SU-DHL-6 (cell line): Measurements from ENCODE around the gene KIF11.

Experiments
- H2AFZ ChIP-seq: fragments of 200-600 bp; sonication (generic); 2 replicates; pipeline ENCODE4 v1.6.1; 2014; ENCODE audit warnings: low read depth, mild to moderate bottlenecking, moderate library complexity, mixed read lengths, antibody characterized with exemption, low read length; ENCODE audit not compliant: severe bottlenecking
- H3F3A ChIP-seq: fragments of 200-600 bp; shearing (Covaris generic); 2 replicates; pipeline ENCODE4 v1.6.0; 2016; ENCODE audit warnings: antibody characterized with exemption, mild to moderate bottlenecking; ENCODE audit not compliant: insufficient read depth
- H3K27ac ChIP-seq: fragments of 200-600 bp; sonication (generic); 2 replicates; pipeline ENCODE4 v1.5.1; 2016; ENCODE audit warnings: low read depth, mild to moderate bottlenecking, low read length, moderate library complexity, mixed read lengths
- H3K27me3 ChIP-seq: fragments of 200-600 bp; sonication (generic), shearing (Covaris generic); 2 replicates; pipeline ENCODE4 v1.6.0; 2014; ENCODE audit warnings: mild to moderate bottlenecking, low read length
- H3K36me3 ChIP-seq: fragments of 200-600 bp; sonication (generic); 2 replicates; pipeline ENCODE4 v1.6.1; 2014; ENCODE audit warnings: mild to moderate bottlenecking, low read length, mixed read lengths
- H3K4me2 ChIP-seq: fragments of 300-600, 200-600 bp; shearing (Covaris generic), sonication (generic); 2 replicates; pipeline ENCODE4 v1.6.0; 2014; ENCODE audit warnings: low read length, low read depth, mild to moderate bottlenecking; ENCODE audit not compliant: poor library complexity, severe bottlenecking
- H3K4me3 ChIP-seq: fragments of 200-600 bp; sonication (generic); 2 replicates; pipeline ENCODE4 v1.5.1; 2014; ENCODE audit warnings: antibody characterized with exemption, low read length, mild to moderate bottlenecking, mixed read lengths; ENCODE audit not compliant: insufficient read depth, poor library complexity, severe bottlenecking
- H3K79me2 ChIP-seq: fragments of 200-600 bp; sonication (generic); 2 replicates; pipeline ENCODE4 v1.6.1; 2014; ENCODE audit warnings: mild to moderate bottlenecking, low read length, moderate library complexity; ENCODE audit not compliant: insufficient read depth
- H3K9ac ChIP-seq: fragments of 200-600 bp; sonication (generic); 2 replicates; pipeline ENCODE4 v1.7.0; 2014; ENCODE audit warnings: mild to moderate bottlenecking, low read length
- H3K9me2 ChIP-seq: fragments of 200-600 bp; sonication (generic); replicated peaks from 2 replicates; pipeline ENCODE4 v1.6.1; 2014; ENCODE audit warnings: low read length; ENCODE audit not compliant: insufficient read depth
- H3K9me3 ChIP-seq: fragments of 200-600 bp; sonication (generic); 2 replicates; pipeline ENCODE4 v1.6.1; 2014; ENCODE audit warnings: low read length, mixed read lengths; ENCODE audit not compliant: insufficient read depth
- H4K20me1 ChIP-seq: fragments of 200-600 bp; sonication (generic); 2 replicates; pipeline ENCODE4 v1.6.1; 2014; ENCODE audit warnings: low read depth, mild to moderate bottlenecking, antibody characterized with exemption, low read length, moderate library complexity, mixed read lengths
- EZH2phosphoT487 ChIP-seq: fragments of 200-600 bp; sonication (generic), shearing (Covaris generic); conservative IDR thresholded peaks from 2 replicates; pipeline ENCODE4 v1.6.1; 2018; ENCODE audit warnings: mild to moderate bottlenecking, antibody characterized with exemption, low read length, moderate library complexity, mixed read lengths
- TF ChIP-seq, protein P1 (sequence below): fragments of 200-600 bp; sonication (generic); IDR thresholded peaks from one replicate; pipeline ENCODE4 v1.5.1; 2017; ENCODE audit warnings: antibody characterized with exemption, mild to moderate bottlenecking, low read length, moderate library complexity; ENCODE audit not compliant: insufficient read depth, poor library complexity, severe bottlenecking

KIF11 gene

DNA sequence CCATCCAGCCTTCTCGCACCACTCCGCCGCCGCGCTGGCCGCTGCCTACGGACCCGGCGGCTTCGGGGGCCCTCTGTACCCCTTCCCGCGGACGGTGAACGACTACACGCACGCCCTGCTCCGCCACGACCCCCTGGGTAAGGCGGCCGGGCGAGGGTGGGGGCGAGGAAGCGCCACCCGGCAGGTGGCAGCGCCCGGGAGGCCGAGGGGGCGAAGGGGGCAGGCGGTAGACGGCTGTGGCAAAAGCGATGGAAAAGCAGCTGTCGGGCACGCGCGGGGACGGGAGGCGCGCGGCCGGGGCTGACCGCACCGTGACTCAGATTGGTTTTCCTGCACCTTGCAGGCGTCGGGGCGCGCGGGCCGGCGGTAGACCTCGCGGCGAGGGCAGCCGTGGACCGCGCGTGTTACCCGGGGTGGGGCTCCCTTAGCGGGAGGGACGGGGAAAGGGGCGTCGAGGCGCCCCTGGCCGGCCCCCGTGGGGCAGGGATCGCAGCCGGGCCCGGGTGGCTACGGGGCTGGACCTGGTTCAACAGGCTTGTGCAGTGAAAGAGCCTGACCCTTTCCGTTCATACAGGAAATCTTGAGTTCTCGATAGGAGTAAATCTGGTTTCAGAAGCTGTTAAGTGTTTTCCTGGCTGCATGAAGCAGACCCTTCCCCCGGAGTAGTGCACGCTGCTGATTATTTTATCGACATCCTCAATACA is 97.4 kb downstream of the KIF11 start:
- H3F3A ChIP-seq = peaks cover 40% of the 10 kb centered on the region
- H3K79me2 ChIP-seq = no peaks in the 10 kb centered on the region
- H3K36me3 ChIP-seq = peaks cover 15% of the 10 kb centered on the region
- no peak for TF ChIP-seq EZH2phosphoT487
- TF ChIP-seq, protein P1, sequence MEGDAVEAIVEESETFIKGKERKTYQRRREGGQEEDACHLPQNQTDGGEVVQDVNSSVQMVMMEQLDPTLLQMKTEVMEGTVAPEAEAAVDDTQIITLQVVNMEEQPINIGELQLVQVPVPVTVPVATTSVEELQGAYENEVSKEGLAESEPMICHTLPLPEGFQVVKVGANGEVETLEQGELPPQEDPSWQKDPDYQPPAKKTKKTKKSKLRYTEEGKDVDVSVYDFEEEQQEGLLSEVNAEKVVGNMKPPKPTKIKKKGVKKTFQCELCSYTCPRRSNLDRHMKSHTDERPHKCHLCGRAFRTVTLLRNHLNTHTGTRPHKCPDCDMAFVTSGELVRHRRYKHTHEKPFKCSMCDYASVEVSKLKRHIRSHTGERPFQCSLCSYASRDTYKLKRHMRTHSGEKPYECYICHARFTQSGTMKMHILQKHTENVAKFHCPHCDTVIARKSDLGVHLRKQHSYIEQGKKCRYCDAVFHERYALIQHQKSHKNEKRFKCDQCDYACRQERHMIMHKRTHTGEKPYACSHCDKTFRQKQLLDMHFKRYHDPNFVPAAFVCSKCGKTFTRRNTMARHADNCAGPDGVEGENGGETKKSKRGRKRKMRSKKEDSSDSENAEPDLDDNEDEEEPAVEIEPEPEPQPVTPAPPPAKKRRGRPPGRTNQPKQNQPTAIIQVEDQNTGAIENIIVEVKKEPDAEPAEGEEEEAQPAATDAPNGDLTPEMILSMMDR = no peak
- peak overlapping the region; percentile 84 for H3K4me3 ChIP-seq
- H3K9ac ChIP-seq = peak overlapping the region; percentile 75
- no peaks in the 10 kb centered on the region for H3K9me3 ChIP-seq
- no peaks in the 10 kb centered on the region for H3K27me3 ChIP-seq
- H3K4me2 ChIP-seq = peak overlapping the region; percentile 73
- H3K27ac ChIP-seq = no peak overlapping the region
- H4K20me1 ChIP-seq = no peaks in the 10 kb centered on the region
- H2AFZ ChIP-seq = peak overlapping the region; percentile 58
- no peaks in the 10 kb centered on the region for H3K9me2 ChIP-seq

DNA sequence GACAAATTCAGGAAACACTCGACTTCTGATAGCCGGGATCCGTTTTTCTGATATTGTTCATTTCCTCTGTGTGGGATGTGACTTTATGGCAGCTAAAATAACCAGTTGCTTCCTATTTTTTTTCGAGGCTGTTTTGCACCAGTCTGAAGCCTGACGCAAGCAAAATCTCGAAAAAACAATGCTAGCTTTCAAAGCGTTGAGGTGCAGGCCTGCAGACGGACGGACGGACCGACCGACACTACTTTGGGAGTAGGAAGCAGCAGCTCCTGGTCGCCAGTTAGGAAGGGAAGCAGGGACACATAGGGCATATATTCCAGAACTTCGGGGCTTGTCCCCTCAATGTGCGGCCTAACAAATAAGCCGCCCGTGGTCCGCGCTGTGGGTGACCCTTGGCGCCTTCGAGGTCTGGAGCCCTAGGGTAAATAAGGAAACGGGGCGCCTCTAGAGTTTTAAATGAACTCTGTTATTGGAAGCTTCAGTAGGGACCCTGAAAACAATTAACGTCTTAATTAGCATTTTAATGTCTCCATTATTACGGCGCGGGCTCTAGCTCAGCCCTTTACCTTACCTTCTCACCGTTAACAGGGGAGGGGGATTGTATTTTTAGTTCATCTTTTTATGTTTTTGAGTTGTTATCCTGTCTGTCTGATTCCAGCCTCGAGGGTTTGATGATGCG is 98.1 kb downstream of the KIF11 start:
- TF ChIP-seq EZH2phosphoT487 = no peak; the same call in 1 of the 2 replicates
- TF ChIP-seq, protein P1 = no peak
- Histone ChIP-seq H3K36me3 (peaks cover 15% of the 10 kb centered on the region), H4K20me1 (no peaks in the 10 kb centered on the region), H3K9me2 (no peaks in the 10 kb centered on the region), H3K4me2 (peak overlapping the region; percentile 73), H3K27ac (no peak overlapping the region), H3K4me3 (peak overlapping the region; percentile 84), H3K9ac (peak overlapping the region; percentile 75), H2AFZ (peak overlapping the region; percentile 58), H3K27me3 (no peaks in the 10 kb centered on the region), H3K79me2 (no peaks in the 10 kb centered on the region), H3F3A (peaks cover 40% of the 10 kb centered on the region), H3K9me3 (no peaks in the 10 kb centered on the region)

DNA sequence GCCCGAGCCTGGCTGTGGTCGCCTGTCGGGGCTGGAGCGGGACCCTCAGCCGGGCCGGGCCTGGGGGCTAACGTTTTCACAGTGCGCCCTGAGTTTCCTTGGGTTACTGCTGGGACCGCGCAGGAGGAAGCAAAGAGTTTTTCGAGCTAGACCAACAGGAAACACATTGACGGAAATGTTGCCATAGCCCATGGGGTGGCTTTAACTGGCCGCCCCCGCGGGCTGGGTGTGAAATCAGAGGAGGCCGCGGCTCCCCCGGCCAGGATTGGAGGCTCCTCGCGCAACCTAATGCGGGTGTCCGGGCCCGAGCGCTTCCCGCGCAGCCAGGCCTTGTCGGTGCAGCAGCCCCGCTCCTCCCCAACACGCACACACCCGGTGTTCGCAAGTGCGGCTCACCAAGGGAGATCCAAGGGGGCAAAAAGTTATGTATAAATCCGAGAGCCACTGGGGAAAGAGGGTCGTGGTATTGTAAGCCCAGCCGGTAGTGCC is 98.7 kb downstream of the KIF11 start:
- Histone ChIP-seq H3K36me3 (peaks cover 15% of the 10 kb centered on the region), H2AFZ (no peak overlapping the region), H3K4me3 (peak overlapping the region; percentile 84), H3K9me2 (no peaks in the 10 kb centered on the region), H3K27me3 (no peaks in the 10 kb centered on the region), H4K20me1 (no peaks in the 10 kb centered on the region), H3K79me2 (no peaks in the 10 kb centered on the region), H3K9me3 (no peaks in the 10 kb centered on the region), H3K4me2 (peak overlapping the region; percentile 73), H3K27ac (no peak overlapping the region), H3K9ac (peak overlapping the region; percentile 75), H3F3A (peaks cover 36% of the 10 kb centered on the region)
- TF ChIP-seq EZH2phosphoT487 = no peak
- TF ChIP-seq, protein P1 = no peak
